IgD-negative memory B cell (primary cell): ENCODE results near the gene RBL1. TPM values are rescaled to one million over a fixed set of nuclear protein-coding genes. Genes with fewer than 3 reads are reported as not detected.
"Not testable (repeated sequence)": the region's sequence is repeated elsewhere in the genome, so short reads cannot be mapped to it uniquely, and the experiment has no call there.

Experiments used
- H3K27ac Mint-ChIP-seq, 3 donors: one replicate each; pipeline ENCODE4 v1.8.0; 2020 to 2022; ENCODE audit warnings: mild to moderate bottlenecking in 3 of 3, mixed read lengths in 3 of 3, moderate library complexity in 1 of 3
- H3K27me3 Mint-ChIP-seq: one replicate; pipeline ENCODE4 v1.8.0; 2021; ENCODE audit warnings: mixed read lengths
- H3K36me3 Mint-ChIP-seq: one replicate; pipeline ENCODE4 v1.8.0; 2020; ENCODE audit warnings: mild to moderate bottlenecking, mixed read lengths
- H3K4me1 Mint-ChIP-seq, 3 donors: one replicate each; pipeline ENCODE4 v1.8.0; 2020 to 2022; ENCODE audit warnings: mixed read lengths in 3 of 3, mild to moderate bottlenecking in 1 of 3
- H3K4me3 Mint-ChIP-seq, 4 donors: one replicate each; pipeline ENCODE4 v1.8.0; 2020 to 2022; ENCODE audit warnings: mild to moderate bottlenecking in 4 of 4, mixed read lengths in 4 of 4, moderate library complexity in 3 of 4
- H3K9me3 Mint-ChIP-seq, 3 donors: one replicate each; pipeline ENCODE4 v1.8.0; 2020 to 2021; ENCODE audit warnings: mixed read lengths in 3 of 3, mild to moderate bottlenecking in 1 of 3
- polyA plus RNA-seq: library from polyadenylated mRNA; unstranded; fragments of 300-500 nt; fragmentation: Illumina TruSeq; gene quantifications from one replicate; pipeline ENCODE4 v1.2.3, GENCODE V29; 2021

Gene RBL1
- polyA plus RNA-seq, 1 donor from 2014 or later: 6.5 TPM

DNA sequence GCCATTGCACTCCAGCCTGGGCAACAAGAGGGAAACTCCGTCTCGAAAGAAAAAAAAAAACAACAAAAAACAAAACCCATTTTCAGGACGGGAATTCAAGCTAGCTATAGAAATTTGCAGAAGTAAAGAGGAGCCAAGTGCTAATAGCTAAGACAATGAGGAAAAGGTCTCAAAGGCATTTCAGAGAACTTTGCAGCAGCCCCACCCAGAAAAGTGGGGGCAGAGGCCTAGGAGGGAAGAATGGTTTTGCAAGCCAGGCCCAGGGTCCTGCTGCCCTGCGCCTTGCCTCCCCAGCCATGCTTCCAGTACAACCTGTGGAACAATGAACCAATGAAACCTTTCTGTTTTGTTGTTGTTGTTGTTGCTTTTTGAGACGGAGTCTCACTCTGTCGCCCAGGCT, 106.0 kb downstream of the RBL1 start:
- H3K4me1 Mint-ChIP-seq: peaks cover 0 to 10% (median 2%) of the 10 kb centered on the region in 3 donors
- no peak overlapping the region for H3K27ac Mint-ChIP-seq
- no peak overlapping the region for H3K4me3 Mint-ChIP-seq
- H3K27me3 Mint-ChIP-seq: no peaks in the 10 kb centered on the region
- H3K9me3 Mint-ChIP-seq: peaks cover 2 to 7% (median 6%) of the 10 kb centered on the region in 3 donors
- H3K36me3 Mint-ChIP-seq: peaks cover 12% of the 10 kb centered on the region

DNA sequence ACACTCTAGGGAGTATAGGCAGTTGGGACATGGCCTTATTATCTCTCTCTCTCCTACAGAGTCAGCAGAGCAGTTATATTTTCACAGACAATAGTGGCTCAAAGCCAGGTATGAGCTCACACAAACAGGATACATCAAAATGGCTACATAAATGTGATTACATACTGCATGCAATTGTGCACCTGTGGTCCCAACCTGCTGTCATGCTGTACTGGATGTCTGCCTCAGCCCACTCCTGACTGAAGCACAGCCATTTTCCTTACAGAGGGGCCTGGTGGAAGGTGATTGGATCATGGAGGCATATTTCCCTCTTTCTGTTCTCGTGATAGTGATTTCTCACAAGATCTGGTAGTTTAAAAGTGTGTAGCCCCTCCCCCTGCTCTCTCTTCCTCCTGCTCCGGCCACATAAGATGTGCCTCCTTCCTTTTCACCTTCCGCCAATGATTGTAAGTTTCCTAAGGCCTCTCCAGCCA, 107.3 kb downstream of the RBL1 start:
- peaks cover 4 to 12% (median 5%) of the 10 kb centered on the region in 3 donors for H3K4me1 Mint-ChIP-seq
- H3K36me3 Mint-ChIP-seq: peaks cover 8% of the 10 kb centered on the region
- peaks cover 0 to 7% (median 6%) of the 10 kb centered on the region in 3 donors for H3K9me3 Mint-ChIP-seq
- H3K27me3 Mint-ChIP-seq: no peaks in the 10 kb centered on the region
- H3K27ac Mint-ChIP-seq: peak overlapping the region in 1 of 3 donors; percentile 32
- peak overlapping the region in 1 of 4 donors; percentile 35 for H3K4me3 Mint-ChIP-seq

DNA sequence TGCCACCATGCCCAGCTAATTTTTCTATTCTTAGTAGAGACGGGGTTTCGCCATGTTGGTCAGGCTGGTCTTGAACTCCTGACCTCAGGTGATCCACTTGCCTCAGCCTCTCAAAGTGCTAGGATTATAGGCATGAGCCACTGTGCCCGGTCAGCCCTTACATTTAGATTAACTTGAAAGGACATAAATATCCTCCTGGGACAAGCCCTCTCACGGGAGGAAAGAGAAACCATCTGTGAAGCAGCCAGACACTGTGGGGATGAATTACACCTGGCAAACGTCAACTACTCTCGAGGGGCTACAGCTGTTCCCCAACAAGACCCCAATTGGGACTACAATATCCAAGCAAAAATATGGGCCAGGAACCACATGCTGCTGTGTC, 111.5 kb downstream of the RBL1 start:
- H3K9me3 Mint-ChIP-seq: peaks cover 0 to 2% (median 0%) of the 10 kb centered on the region in 3 donors
- peaks cover 2% of the 10 kb centered on the region for H3K36me3 Mint-ChIP-seq
- no peaks in the 10 kb centered on the region for H3K27me3 Mint-ChIP-seq
- no peak overlapping the region for H3K27ac Mint-ChIP-seq
- no peak overlapping the region for H3K4me3 Mint-ChIP-seq
- peaks cover 4 to 11% (median 5%) of the 10 kb centered on the region in 3 donors for H3K4me1 Mint-ChIP-seq

DNA sequence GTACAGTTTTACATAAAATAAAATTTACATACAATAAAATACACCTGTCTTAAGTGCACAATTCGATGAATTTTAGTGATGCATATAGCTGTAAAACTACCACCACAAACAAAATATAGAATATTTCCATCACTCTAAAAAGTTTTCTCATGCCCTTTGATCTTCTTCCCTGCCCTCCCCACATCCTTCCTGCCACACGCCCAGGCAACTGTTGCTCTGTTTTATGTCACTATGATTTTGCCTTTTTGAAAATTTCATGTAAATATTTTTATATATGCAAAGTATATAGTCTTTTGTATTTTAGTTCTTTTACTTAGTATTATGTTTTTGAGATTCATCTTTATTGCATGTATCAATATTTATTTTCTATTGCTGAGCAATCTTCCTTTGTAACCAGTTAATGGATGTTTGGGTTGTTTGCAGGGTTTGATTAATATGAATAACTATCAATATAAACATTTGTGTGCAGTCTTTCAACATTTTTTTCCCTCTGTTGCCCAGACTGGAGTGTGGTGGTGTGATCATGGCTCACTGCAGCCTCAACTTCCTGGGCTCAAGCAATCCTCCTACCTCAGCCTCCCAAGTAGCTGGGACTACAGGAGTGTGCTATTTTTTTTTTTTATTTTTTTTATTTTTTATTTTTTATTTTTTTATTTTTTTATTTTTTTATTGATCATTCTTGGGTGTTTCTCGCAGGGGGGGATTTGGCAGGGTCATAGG, 120.5 kb downstream of the RBL1 start:
- H3K27me3 Mint-ChIP-seq: no peaks in the 10 kb centered on the region
- H3K4me1 Mint-ChIP-seq: peaks cover 4 to 7% (median 5%) of the 10 kb centered on the region in 3 donors
- H3K9me3 Mint-ChIP-seq: no peaks in the 10 kb centered on the region
- H3K4me3 Mint-ChIP-seq: peak overlapping the region in 3 of 4 donors; percentile 14 to 81 (median 66)
- H3K36me3 Mint-ChIP-seq: peaks cover 2% of the 10 kb centered on the region
- peak overlapping the region in 2 of 3 donors; percentile 81 to 93 for H3K27ac Mint-ChIP-seq

DNA sequence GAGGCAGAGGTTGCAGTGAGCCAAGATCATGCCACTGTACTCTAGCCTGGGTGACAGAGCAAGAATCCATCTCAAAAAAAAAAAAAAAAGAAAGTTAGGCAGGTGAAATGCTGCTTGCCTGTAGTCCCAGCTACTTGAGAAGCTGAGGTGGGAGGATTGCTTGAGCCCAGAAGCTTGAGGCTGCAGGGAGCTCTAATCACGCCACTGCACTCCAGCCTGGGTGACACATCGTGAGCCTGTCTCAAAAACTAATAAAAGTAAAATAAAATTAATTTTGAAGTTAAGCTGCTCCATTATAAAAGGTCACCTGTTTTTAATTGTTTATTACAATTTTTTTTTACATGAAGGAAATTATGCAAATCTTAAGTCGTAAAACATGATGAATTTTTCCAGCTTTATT, 121.1 kb downstream of the RBL1 start:
- Mint-ChIP-seq H3K36me3 (peaks cover 2% of the 10 kb centered on the region), H3K4me1 (peaks cover 6 to 7% (median 6%) of the 10 kb centered on the region in 3 donors), H3K27me3 (no peaks in the 10 kb centered on the region), H3K27ac (peak overlapping the region in 1 of 3 donors; percentile 93), H3K4me3 (no peak overlapping the region), H3K9me3 (no peaks in the 10 kb centered on the region)

DNA sequence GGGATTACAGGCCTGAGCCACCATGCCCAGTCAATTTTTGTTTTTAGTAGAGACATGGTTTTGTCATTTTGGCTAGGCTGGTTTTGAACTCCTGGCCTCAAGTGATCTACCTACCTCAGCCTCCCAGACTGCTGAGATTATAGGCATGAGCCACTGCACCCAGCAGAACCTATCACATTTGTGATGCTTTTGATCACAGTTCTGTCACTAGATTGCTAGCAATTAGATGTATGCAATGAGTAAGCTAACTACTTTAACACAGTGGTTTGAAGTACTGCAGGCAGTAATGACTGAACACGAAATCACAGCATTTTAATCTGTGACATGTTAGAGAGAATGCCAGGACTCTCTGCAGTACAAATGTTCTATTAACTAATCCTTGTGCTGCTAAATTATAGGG, 124.7 kb downstream of the RBL1 start:
- peaks cover 6 to 15% (median 12%) of the 10 kb centered on the region in 3 donors for H3K4me1 Mint-ChIP-seq
- peaks cover 2% of the 10 kb centered on the region for H3K36me3 Mint-ChIP-seq
- no peaks in the 10 kb centered on the region for H3K9me3 Mint-ChIP-seq
- peak overlapping the region in 1 of 4 donors; percentile 17 for H3K4me3 Mint-ChIP-seq
- no peak overlapping the region for H3K27ac Mint-ChIP-seq
- H3K27me3 Mint-ChIP-seq: no peaks in the 10 kb centered on the region

DNA sequence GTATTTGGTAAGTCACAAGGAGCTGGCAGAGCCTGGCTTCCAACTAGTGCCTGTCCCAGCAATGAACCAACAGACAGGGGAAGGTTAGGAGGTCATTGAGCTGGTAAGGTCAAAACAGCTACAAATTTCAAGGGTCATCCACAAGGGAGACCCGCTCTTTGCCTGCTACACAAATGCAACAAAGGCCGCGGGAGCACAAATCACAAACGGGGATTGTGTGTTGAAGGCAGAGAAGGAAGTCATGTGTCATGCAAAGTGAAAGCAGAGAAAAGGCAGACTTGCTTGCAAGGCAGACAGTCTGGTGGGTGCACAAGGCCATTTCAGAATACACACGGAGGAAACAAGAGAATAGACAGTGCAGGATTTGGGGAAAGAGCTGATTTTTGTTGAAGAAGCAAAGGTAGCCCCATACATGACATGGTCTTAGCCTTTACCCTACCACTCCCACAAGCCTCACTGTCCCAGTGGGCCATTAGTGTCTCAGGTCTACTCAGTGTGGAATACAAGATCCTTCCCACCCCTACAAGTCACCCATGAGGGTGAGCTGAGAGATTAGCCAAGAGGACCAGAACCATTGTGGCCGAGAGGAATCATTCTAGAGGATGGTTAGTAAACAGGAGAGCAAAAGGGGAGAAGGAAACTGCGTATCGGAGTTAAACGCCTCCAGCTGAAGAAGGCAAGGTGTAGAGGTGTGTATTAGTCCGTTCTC, 126.2 kb downstream of the RBL1 start:
- peak overlapping the region in 2 of 4 donors; percentile 14 to 80 for H3K4me3 Mint-ChIP-seq
- peaks cover 1 to 12% (median 10%) of the 10 kb centered on the region in 3 donors for H3K4me1 Mint-ChIP-seq
- H3K27ac Mint-ChIP-seq: peak overlapping the region in 1 of 3 donors; percentile 63
- peaks cover 2% of the 10 kb centered on the region for H3K36me3 Mint-ChIP-seq
- no peaks in the 10 kb centered on the region for H3K27me3 Mint-ChIP-seq
- H3K9me3 Mint-ChIP-seq: no peaks in the 10 kb centered on the region

DNA sequence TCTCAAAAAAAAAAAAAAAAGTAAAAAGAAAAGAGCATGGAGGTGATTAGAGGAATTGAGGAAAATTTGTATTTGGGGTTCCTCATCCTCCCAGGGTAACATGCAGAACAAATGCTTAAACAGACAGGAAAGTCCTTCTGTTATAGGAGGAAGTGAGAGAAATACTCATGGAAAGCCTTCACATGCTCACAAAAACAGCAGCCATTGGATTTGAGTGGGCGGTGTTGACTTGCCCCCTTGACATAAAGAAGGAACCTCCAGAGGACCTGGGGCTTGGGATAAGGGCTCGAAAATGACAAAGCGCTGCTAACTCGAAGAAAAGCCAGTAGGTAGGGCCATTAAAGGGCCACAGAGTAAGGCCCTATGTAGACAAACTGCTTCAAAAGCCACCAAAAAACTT, 126.7 kb downstream of the RBL1 start:
- H3K4me1 Mint-ChIP-seq: peaks cover 1 to 12% (median 10%) of the 10 kb centered on the region in 3 donors
- peaks cover 2% of the 10 kb centered on the region for H3K36me3 Mint-ChIP-seq
- H3K27ac Mint-ChIP-seq: no peak overlapping the region
- H3K27me3 Mint-ChIP-seq: no peaks in the 10 kb centered on the region
- H3K4me3 Mint-ChIP-seq: peak overlapping the region in 2 of 4 donors; percentile 7 to 80
- H3K9me3 Mint-ChIP-seq: no peaks in the 10 kb centered on the region

DNA sequence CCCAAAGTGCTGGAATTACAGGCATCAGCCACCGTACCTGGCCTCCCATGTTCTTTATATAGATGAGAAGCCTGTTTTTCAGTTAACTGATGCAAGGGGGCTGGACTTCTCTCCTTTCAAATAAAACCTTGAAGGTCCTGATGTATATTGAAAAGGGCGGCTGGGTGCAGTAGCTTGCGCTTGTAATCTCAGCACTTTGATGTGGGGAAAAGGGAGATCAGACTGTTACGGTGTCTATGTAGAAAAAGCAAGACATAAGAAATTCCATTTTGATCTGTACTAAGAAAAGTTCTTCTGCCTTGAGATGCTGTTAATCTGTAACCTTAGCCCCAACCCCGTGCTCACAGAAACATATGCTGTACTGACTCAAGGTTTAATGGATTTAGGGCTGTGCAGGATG, 128.2 kb downstream of the RBL1 start:
- peaks cover 1% of the 10 kb centered on the region for H3K36me3 Mint-ChIP-seq
- no peak overlapping the region for H3K4me3 Mint-ChIP-seq
- H3K9me3 Mint-ChIP-seq: no peaks in the 10 kb centered on the region
- no peak overlapping the region for H3K27ac Mint-ChIP-seq
- H3K4me1 Mint-ChIP-seq: peaks cover 1 to 12% (median 8%) of the 10 kb centered on the region in 3 donors
- H3K27me3 Mint-ChIP-seq: no peaks in the 10 kb centered on the region

DNA sequence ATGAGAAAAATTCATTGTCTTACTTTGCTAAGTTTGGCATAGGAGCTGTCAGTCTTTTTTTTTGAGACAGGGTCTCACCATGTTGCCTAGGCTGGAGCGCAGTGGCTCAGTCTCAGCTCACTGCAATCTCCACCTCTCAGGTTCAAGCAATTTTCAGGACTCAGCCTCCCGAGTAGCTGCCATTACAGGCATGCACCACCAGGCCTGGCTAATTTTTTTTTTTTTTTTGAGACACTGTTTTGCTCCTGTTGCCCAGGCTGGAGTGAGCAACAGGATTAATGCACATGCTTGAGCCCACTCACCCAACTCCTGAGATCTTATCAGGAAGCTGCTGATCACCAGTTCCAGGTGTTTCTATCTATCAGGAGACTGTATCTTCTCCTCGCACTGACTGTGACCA, 128.8 kb downstream of the RBL1 start:
- H3K27ac Mint-ChIP-seq, H3K4me3 Mint-ChIP-seq, H3K36me3 Mint-ChIP-seq, H3K27me3 Mint-ChIP-seq, H3K9me3 Mint-ChIP-seq: not testable (repeated sequence)
- H3K4me1 Mint-ChIP-seq: peaks cover 1 to 12% (median 8%) of the 10 kb centered on the region in 3 donors

DNA sequence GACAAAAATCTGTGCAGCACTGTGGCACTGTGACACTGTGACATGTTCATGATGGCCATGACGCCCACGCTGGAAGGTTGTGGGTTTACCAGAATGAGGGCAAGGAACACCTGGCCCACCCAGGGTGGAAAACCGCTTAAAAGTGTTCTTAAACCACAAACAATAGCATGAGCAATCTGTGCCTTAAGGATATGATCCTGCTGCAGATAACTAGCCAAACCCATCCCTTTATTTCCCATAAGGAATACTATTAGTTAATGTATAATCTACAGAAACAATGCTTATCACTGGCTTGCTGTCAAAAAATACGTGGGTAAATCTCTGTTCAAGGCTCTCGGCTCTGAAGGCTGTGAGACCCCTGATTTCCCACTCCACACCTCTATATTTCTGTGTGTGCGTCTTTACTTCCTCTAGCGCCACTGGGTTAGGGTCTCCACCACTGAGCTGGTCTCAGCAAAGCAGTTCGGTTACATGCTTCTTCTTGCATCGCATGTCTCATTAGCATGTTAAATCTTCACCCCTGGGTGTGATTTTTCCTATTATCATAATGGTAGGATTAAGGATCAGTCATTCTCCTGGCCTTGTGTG, 133.3 kb downstream of the RBL1 start:
- not testable (repeated sequence) for H3K4me3 Mint-ChIP-seq, H3K27ac Mint-ChIP-seq, H3K9me3 Mint-ChIP-seq

DNA sequence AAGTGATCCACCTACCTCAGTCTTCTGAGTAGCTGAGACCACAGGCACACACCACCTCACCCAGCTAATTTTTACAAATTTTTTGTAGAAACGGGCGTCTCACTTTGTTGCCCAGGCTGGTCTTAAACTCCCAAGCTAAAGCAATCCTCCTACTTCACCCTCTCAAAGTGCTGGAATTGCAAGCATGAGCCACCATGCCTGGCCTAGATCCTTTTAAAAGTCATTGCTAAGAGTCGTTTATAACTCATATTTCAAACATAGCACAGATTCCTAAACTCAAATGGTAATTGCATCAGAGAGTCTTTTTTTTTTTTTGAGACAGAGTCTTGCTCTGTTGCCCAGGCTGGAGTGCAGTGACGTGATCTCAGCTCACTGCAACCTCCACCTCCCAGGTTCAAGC, 136.6 kb downstream of the RBL1 start:
- Mint-ChIP-seq H3K27me3 (no peaks in the 10 kb centered on the region), H3K4me1 (no peaks in the 10 kb centered on the region), H3K27ac (no peak overlapping the region), H3K4me3 (no peak overlapping the region), H3K9me3 (peaks cover 0 to 2% (median 0%) of the 10 kb centered on the region in 3 donors), H3K36me3 (no peaks in the 10 kb centered on the region)

More for the DNA sequence above, 133.3 kb downstream of the RBL1 start:
- H3K4me1 Mint-ChIP-seq, H3K36me3 Mint-ChIP-seq, H3K27me3 Mint-ChIP-seq: not testable (repeated sequence)

DNA sequence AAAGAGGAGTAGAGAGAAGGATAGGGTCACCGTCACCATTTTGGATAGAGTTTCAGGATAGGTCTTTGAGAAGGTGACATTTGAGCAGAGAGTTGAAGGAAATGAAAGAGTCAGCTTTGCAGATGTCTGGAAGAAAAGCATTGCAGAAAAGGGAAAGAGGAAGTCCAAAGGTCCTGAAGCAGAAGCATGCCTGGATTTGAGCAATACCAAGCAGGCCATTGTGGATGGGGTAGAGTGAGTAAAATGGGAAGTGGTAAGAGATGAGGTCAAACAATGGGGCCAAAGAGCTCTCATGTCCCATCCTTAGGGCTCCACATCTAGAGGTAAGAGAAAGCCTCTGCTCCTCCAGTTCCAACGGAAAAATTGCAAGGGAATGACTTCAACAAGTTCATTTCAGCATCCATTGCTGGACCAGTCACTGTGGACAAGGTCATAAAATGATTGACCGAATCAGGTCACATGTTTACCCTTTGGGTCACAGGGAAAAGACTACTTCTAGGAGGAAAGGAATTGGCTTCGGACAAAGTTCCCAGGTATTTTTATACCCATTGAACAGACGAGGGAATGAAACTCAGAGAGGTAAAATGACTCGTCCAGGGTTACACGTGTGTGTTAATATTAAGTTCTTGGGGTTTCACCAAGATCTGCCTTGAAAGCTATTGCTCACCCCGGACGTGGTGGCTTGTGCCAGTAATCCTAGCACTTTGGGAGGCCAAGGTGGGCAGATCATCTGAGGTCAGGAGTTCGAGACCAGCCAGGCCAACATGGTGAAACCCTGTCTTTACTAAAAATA, 137.7 kb downstream of the RBL1 start:
- no peaks in the 10 kb centered on the region for H3K4me1 Mint-ChIP-seq
- no peak overlapping the region for H3K27ac Mint-ChIP-seq
- no peaks in the 10 kb centered on the region for H3K36me3 Mint-ChIP-seq
- H3K27me3 Mint-ChIP-seq: no peaks in the 10 kb centered on the region
- H3K4me3 Mint-ChIP-seq: peak overlapping the region in 1 of 4 donors; percentile 44
- peaks cover 0 to 2% (median 0%) of the 10 kb centered on the region in 3 donors for H3K9me3 Mint-ChIP-seq

DNA sequence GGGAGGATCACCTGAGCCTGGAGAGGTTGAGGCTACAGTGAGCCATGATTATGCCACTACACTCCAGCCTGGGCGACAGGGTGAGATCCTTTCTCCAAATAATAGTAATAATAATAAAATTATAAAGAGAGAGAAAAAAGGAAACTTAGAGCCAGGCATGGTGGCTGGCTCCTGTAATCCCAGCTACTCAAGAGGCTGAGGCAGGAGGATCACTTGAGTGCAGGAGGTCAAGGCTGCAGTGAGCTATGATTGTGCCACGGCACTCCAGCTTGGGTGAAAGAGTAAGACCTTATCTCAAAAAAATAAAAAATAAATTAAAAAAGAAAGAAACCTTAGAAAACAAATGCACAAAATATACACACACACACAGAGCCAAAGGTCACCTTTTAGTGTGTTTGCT, 139.1 kb downstream of the RBL1 start:
- Mint-ChIP-seq H3K4me3 (no peak overlapping the region), H3K27me3 (no peaks in the 10 kb centered on the region), H3K9me3 (peaks cover 0 to 2% (median 0%) of the 10 kb centered on the region in 3 donors), H3K4me1 (peaks cover under 1 to 2% (median 1%) of the 10 kb centered on the region in 3 donors), H3K27ac (no peak overlapping the region), H3K36me3 (no peaks in the 10 kb centered on the region)
